GM19395 (cell line): ENCODE measurements around the gene PRKAG2.

Source experiments
- ATAC-seq: cut with Tn5 transposase; IDR thresholded peaks from one replicate; pipeline ENCODE4 v1.9.1; 2021; ENCODE audit warnings: mild to moderate bottlenecking, moderate library complexity; ENCODE audit not compliant: unreplicated experiment

The PRKAG2 gene

GRCh38 chr7:151821226-151821625 is 55.7 kb downstream of the PRKAG2 start:
- no peak for ATAC-seq

- no peak for ATAC-seq
Measured at GRCh38 chr7:151820491-151821105, 56.3 kb downstream of the PRKAG2 start.

GRCh38 chr7:151819866-151820265 is 57.0 kb downstream of the PRKAG2 start:
- ATAC-seq: no peak

GRCh38 chr7:151818674-151819519 is 58.0 kb downstream of the PRKAG2 start:
- no peak for ATAC-seq

GRCh38 chr7:151817981-151818673 is 58.8 kb downstream of the PRKAG2 start:
- ATAC-seq: no peak

GRCh38 chr7:151817315-151817690 is 59.6 kb downstream of the PRKAG2 start:
- no peak for ATAC-seq

GRCh38 chr7:151816562-151817314 is 60.2 kb downstream of the PRKAG2 start:
- no peak for ATAC-seq

GRCh38 chr7:151815419-151815818 is 61.5 kb downstream of the PRKAG2 start:
- ATAC-seq: no peak

GRCh38 chr7:151814400-151815009 is 62.4 kb downstream of the PRKAG2 start:
- no peak for ATAC-seq

- no peak for ATAC-seq
Measured at GRCh38 chr7:151813997-151814396, 62.9 kb downstream of the PRKAG2 start.

GRCh38 chr7:151813445-151813844 is 63.5 kb downstream of the PRKAG2 start:
- ATAC-seq: no peak

- ATAC-seq: no peak
Measured at GRCh38 chr7:151812967-151813366, 63.9 kb downstream of the PRKAG2 start.

- no peak for ATAC-seq
Measured at GRCh38 chr7:151810441-151811232, 66.3 kb downstream of the PRKAG2 start.

- no peak for ATAC-seq
Measured at GRCh38 chr7:151809864-151810170, 67.1 kb downstream of the PRKAG2 start.

- no peak for ATAC-seq
Measured at GRCh38 chr7:151809146-151809863, 67.6 kb downstream of the PRKAG2 start.

GRCh38 chr7:151808400-151809145 is 68.3 kb downstream of the PRKAG2 start:
- no peak for ATAC-seq

GRCh38 chr7:151807846-151808245 is 69.1 kb downstream of the PRKAG2 start:
- ATAC-seq: no peak

- ATAC-seq: no peak
Measured at GRCh38 chr7:151806952-151807775, 69.8 kb downstream of the PRKAG2 start.
